Body of pancreas (tissue), 4 donors: Measurements from ENCODE around the gene FAM89B. TPM values are rescaled to one million over a fixed set of nuclear protein-coding genes. Genes with fewer than 3 reads are reported as not detected.
"Not testable (repeated sequence)": the region's sequence is repeated elsewhere in the genome, so short reads cannot be mapped to it uniquely, and the experiment has no call there.

ENCODE experiments used
- ATAC-seq: fragments of 150-250 bp; one replicate; pipeline ENCODE4 v1.9.1; 2016
- DNase-seq, 4 donors: peaks; one replicate each; pipeline ENCODE4 v3.0.0-alpha.2; 2019
- H3K27ac ChIP-seq, 4 donors: fragments of 200-600 bp; sonication (generic); 1 replicate in 3 of 4; 2 replicates in 1 of 4; pipeline versions ENCODE4 v1.5.1 to v1.6.1; 2016 to 2019; ENCODE audit warnings: mild to moderate bottlenecking in 1 of 4, mixed read lengths in 1 of 4, moderate library complexity in 1 of 4
- H3K27me3 ChIP-seq, 2 donors: fragments of 200-600 bp; sonication (generic); one replicate each; pipeline ENCODE4 v1.6.0; 2016; ENCODE audit warnings: mild to moderate bottlenecking in 1 of 2
- H3K36me3 ChIP-seq, 2 donors: fragments of 200-600 bp; sonication (generic); replicated peaks in 1 of 2; 2 replicates each; pipeline ENCODE4 v1.5.1; 2016; ENCODE audit warnings: low read depth in 2 of 2; ENCODE audit not compliant: insufficient read depth in 1 of 2
- H3K4me1 ChIP-seq: fragments of 200-600 bp; sonication (generic); one replicate; pipeline ENCODE4 v1.6.0; 2016
- H3K4me3 ChIP-seq, 2 donors: fragments of 200-600 bp; sonication (generic); 1 replicate in 1 of 2; 2 replicates in 1 of 2; pipeline ENCODE4 v1.5.1; 2016 to 2019
- H3K9me3 ChIP-seq, 3 donors: fragments of 200-600 bp; sonication (generic); 1 replicate in 2 of 3; 2 replicates in 1 of 3; pipeline ENCODE4 v1.5.1; 2016
- POLR2A ChIP-seq, 3 donors: fragments of 450-650 bp; IDR thresholded peaks; one replicate each; pipeline ENCODE4 v1.6.1; 2016; ENCODE audit warnings: antibody characterized with exemption in 3 of 3, mild to moderate bottlenecking in 2 of 3
- WGBS, 2 donors: methylation state at CpG; one replicate each; pipeline ENCODE4 v1.1.5; 2017; 5-methylcytosine and 5-hydroxymethylcytosine counted together
- intact Hi-C: fragments of 100-400 bp; cut with DNase I; formaldehyde crosslinking; loops from one replicate; pipeline ENCODE4 v1.15.1; 2023
- total RNA-seq, 2 donors: library from RNA; depleted of rRNA; stranded (reverse); fragments of >200 nt; gene quantifications; one replicate each; pipeline ENCODE4 v1.1.0, GENCODE V29; 2016
- TF ChIP-seq, protein P1 (sequence below), 7 experiments: fragments of 450-650 bp in 4 of 7; fragments of 200-600 bp in 3 of 7; sonication (generic) in 3 of 7; IDR thresholded peaks; one replicate each; pipeline ENCODE4 v1.5.1; 2016 to 2019; ENCODE audit warnings: antibody characterized with exemption in 7 of 7

Gene FAM89B
- total RNA-seq = 100 to 1,000 TPM in 1 of 2 donors, 10 to 100 TPM in 1; 44.8 to 116 TPM

DNA sequence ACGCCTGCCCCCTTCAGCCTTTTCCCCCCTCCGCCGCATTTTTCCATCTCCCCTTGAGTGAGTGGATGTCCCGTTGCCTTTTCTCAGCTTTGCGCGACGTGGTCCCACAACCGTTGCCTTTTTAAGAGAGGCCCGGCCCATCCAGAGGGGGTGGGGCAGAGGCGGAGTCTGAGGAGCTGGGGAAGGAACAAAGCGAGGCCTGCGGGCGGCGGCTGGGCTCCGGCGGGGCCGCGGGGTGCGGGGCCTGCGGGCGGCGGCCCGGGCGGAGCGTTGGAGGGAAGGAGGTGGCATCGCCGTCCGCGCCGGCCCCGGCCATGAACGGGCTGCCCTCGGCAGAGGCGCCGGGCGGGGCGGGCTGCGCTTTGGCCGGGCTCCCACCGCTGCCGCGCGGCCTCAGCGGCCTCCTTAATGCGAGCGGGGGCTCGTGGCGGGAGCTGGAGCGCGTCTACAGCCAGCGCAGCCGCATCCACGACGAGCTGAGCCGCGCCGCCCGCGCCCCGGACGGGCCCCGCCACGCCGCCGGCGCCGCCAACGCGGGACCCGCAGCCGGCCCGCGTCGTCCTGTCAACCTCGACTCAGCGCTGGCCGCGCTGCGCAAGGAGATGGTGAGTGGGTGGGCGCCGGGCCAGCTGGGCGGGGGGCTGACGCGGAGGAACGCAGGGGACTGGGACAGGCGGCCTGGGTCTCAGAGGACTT is at the start of gene FAM89B:
TSS of gene FAM89B (plus strand) at position 183 of the 696 bp plus-strand sequence. CDS start at position 315, 132 bp downstream.
- Histone ChIP-seq H3K27me3 (no peaks in the 10 kb centered on the region), H3K4me1 (peaks cover 76% of the 10 kb centered on the region)
- intact Hi-C loops = no loop called here

DNA sequence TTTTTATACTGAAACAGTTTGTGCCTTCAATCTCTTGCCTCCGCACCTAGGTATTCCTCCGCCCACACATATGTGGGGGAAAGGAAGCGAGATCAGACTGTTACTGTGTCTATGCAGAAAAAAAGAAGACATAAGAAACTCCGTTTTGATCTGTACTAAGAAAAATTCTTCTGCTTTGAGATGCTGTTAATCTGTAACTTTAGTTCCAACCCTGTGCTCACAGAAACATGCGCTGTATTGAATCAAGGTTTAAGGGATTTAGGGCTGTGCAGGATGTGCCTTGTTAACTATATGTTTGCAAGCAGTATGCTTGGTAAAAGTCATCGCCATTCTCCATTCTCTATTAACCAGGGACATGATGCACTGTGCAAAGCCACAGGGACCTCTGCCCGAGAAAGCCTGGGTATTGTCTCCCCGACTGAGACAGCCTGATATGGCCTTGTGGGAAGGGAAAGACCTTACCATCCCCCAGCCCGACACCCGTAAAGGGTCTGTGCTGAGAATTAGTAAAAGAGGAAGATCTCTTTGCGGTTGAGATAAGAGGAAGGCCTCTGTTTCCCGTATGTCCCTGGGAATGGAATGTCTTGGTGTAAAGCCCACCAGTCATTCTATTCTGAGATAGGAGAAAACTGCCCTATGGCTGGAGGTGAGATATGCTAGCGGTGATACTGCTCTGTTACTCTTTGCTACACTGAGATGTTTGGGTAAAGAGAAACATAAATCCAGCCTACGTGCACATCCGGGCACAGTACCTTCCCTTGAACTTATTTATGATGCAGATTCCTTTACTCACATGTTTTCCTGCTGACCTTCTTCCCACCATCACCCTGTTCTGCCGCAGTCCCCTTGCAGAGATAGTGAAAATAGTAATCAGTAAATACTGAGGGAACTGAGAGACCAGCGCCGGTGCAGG is 49.4 kb upstream of the FAM89B start:
- Histone ChIP-seq H3K4me1 (peaks cover 27% of the 10 kb centered on the region), H3K27ac (peak overlapping the region in 1 of 4 donors; percentile 13)
- H3K36me3 ChIP-seq, H3K27me3 ChIP-seq, intact Hi-C loops, H3K9me3 ChIP-seq, ATAC-seq, DNase-seq, H3K4me3 ChIP-seq: not testable (repeated sequence)
- 54 to 69% methylated on average over 18 of the region's 18 CpGs for WGBS, 2 donors

More for the DNA sequence above, at the start of gene FAM89B:
- TF ChIP-seq, protein P1, sequence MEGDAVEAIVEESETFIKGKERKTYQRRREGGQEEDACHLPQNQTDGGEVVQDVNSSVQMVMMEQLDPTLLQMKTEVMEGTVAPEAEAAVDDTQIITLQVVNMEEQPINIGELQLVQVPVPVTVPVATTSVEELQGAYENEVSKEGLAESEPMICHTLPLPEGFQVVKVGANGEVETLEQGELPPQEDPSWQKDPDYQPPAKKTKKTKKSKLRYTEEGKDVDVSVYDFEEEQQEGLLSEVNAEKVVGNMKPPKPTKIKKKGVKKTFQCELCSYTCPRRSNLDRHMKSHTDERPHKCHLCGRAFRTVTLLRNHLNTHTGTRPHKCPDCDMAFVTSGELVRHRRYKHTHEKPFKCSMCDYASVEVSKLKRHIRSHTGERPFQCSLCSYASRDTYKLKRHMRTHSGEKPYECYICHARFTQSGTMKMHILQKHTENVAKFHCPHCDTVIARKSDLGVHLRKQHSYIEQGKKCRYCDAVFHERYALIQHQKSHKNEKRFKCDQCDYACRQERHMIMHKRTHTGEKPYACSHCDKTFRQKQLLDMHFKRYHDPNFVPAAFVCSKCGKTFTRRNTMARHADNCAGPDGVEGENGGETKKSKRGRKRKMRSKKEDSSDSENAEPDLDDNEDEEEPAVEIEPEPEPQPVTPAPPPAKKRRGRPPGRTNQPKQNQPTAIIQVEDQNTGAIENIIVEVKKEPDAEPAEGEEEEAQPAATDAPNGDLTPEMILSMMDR (IDR thresholded peaks at IDR 0.05) = no peak
- peak in 2 of 3 donors; percentile 25 to 28 for TF ChIP-seq POLR2A (IDR thresholded peaks at IDR 0.05)
- WGBS, 2 donors = 0 to 1% methylated on average over 8 to 27 of the region's 86 CpGs
- no peaks in the 10 kb centered on the region for H3K9me3 ChIP-seq
- peak; percentile 92 to 93 (median 92) for DNase-seq
- ATAC-seq = peak; percentile 45
- peak within 1 kb of the TSS; percentile 72 to 94 (median 86) for H3K27ac ChIP-seq
- H3K36me3 ChIP-seq = no peaks in the 10 kb centered on the region
- H3K4me3 ChIP-seq = peak within 1 kb of the TSS in 1 of 2 donors; percentile 49

DNA sequence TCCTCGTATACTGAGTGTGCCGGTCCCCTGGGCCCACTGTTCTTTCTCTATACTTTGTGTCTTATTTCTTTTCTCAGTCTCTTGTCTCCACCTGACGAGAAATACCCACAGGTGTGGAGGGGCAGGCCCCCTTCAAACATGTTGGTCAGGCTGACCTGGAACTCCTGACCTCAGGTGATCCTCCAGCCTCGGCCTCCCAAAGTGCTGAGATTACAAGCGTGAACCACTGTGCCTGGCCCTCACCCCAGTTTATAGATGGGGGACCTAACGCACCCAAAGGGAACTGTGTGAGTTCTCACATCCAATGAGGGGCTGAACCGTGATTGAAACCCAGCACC is 48.7 kb upstream of the FAM89B start:
- H3K27me3 ChIP-seq, DNase-seq, intact Hi-C loops, H3K9me3 ChIP-seq, ATAC-seq, H3K36me3 ChIP-seq, H3K4me3 ChIP-seq: not testable (repeated sequence)
- Histone ChIP-seq H3K4me1 (peaks cover 27% of the 10 kb centered on the region), H3K27ac (peak overlapping the region in 2 of 4 donors; percentile 8 to 13)
- WGBS, 2 donors = 85 to 94% methylated on average over 7 of the region's 7 CpGs

DNA sequence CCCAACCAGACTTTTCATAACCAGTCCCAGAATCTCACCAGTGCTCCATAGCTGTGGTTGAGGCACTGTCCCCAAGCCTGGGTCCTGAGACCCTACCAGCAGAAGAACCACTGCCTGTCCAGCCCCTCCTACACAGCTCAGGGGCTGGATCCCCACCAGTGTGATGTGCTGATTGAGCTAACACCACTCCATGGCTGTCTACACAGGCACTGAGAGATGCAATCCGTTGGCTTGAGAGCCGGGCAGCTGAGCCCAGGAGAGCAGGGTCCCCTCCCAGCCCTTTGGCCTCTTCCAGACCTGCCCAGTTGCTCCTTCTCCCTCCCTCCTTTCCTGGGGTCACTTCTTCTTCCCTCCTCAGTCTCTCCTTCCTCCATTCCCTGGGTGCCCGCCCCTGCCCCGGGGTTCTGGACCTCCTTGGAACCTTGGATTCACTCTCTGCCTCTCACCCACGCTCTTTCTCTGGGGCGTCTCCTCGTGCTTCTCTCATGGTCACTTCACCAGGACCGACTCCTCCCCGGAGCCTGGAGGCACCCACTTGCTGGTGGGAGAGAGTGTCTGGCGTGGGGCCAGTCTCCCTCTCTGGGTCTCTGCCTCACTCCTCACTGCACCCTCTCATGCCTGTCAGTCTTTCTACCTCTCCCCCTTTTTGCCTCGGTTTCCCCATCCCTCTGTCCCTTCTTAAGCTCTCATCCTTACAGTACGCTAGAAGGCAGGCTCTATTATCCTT is 48.2 kb upstream of the FAM89B start:
- intact Hi-C loops = no loop called here
- H3K4me1 ChIP-seq = peaks cover 30% of the 10 kb centered on the region
- DNase-seq = peak; percentile 46 to 56 (median 53)

DNA sequence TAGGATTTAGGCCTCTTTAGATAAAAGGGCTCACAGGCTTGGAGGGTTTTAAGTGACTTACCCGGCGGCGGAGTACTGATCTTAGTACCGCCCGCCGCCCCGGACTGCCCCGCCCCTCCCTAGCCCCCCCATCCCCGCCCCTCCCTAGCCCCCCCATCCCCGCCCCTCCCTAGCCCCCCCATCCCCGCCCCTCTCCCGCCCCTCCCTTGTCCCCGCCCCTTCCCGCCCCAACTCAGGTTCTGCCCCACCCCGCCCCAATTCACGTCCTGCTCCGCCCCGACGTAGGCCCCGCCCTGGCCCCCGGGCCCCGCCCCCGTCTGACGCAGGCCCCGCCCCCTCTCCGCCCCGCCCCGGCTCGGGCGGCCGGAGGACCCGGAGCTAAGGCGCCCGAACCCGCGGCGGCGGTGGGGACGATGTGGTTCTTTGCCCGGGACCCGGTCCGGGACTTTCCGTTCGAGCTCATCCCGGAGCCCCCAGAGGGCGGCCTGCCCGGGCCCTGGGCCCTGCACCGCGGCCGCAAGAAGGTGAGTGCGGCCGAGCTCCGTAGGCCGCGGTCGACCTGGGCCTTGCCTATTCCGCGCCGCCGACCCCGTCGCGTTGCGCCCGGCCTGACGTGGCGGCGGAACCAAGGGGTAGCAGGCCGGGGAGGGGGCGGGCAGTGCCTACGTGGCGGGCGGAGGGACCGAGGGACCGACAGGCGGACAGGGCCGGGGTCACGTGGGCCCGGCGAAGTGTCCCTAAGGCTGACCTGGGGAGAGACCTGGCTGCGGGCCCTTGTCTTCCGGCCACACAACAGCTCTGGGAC is 47.4 kb upstream of the FAM89B start, which contains the start of gene SCYL1:
TSS of gene SCYL1 (plus strand) at position 343 of the 805 bp plus-strand sequence. CDS start at position 414, 71 bp downstream.
- Histone ChIP-seq H3K9me3 (no peaks in the 10 kb centered on the region), H3K4me1 (peaks cover 34% of the 10 kb centered on the region), H3K27ac (peak within 1 kb of the TSS; percentile 57 to 90 (median 80)), H3K27me3 (no peaks in the 10 kb centered on the region), H3K4me3 (peak within 1 kb of the TSS; percentile 56 to 64), H3K36me3 (no peaks in the 10 kb centered on the region)
- 1% methylated on average over 33 to 70 of the region's 82 CpGs for WGBS, 2 donors
- DNase-seq (peak; percentile 75 to 84 (median 82)), ATAC-seq (peak; percentile 93)
- TF ChIP-seq, protein P1 (IDR thresholded peaks at IDR 0.05) = no peak
- peak; percentile 32 to 75 (median 60) for TF ChIP-seq POLR2A (IDR thresholded peaks at IDR 0.05)
- intact Hi-C loops = no loop called here

More for the DNA sequence above, 48.2 kb upstream of the FAM89B start:
- Histone ChIP-seq H3K27ac (peak overlapping the region; percentile 8 to 66 (median 34)), H3K27me3 (no peaks in the 10 kb centered on the region), H3K4me3 (no peak overlapping the region), H3K36me3 (no peaks in the 10 kb centered on the region), H3K9me3 (no peaks in the 10 kb centered on the region)
- 35 to 46% methylated on average over 12 of the region's 12 CpGs for WGBS, 2 donors
- peak; percentile 13 for ATAC-seq
- TF ChIP-seq POLR2A (IDR thresholded peaks at IDR 0.05) = no peak
